BLaER1 treated with 17β-estradiol and CSF1 and Interleukin-3, amounts not matched to agents 10 nM and 100 nM (cell line): ENCODE data around the gene LRRC45.

Source experiments
- H3K27ac ChIP-seq, 11 experiments: shearing (Covaris generic); formaldehyde crosslinking; 2 replicates each; pipeline ENCODE4 v1.8.1; 2022
- H3K27me3 ChIP-seq, 11 experiments: shearing (Covaris generic); formaldehyde crosslinking; 2 replicates each; pipeline ENCODE4 v1.8.1; 2022
- H3K36me3 ChIP-seq, 11 experiments: shearing (Covaris generic); formaldehyde crosslinking; 2 replicates each; pipeline ENCODE4 v1.8.1; 2022
- H3K4me1 ChIP-seq, 10 experiments: shearing (Covaris generic); formaldehyde crosslinking; 2 replicates each; pipeline ENCODE4 v1.8.1; 2022
- H3K4me2 ChIP-seq, 11 experiments: shearing (Covaris generic); formaldehyde crosslinking; 2 replicates each; pipeline ENCODE4 v1.8.1; 2022
- H3K4me3 ChIP-seq, 10 experiments: shearing (Covaris generic); formaldehyde crosslinking; 2 replicates each; pipeline ENCODE4 v1.8.1; 2022
- H3K9ac ChIP-seq, 11 experiments: shearing (Covaris generic); formaldehyde crosslinking; 2 replicates each; pipeline ENCODE4 v1.8.1; 2022
- H3K9me3 ChIP-seq, 11 experiments: shearing (Covaris generic); formaldehyde crosslinking; replicated peaks in 1 of 11; 2 replicates each; pipeline ENCODE4 v1.8.1; 2022
- H4K20me1 ChIP-seq, 11 experiments: shearing (Covaris generic); formaldehyde crosslinking; 2 replicates each; pipeline ENCODE4 v1.8.1; 2022
- Cebpa-rat ChIP-seq, 11 experiments: shearing (Covaris generic); IDR thresholded peaks; 2 replicates each; pipeline ENCODE4 v1.8.1; 2022

LRRC45 gene

GRCh38 chr17:82041144-82041814, 18.2 kb downstream of the LRRC45 start:
- Histone ChIP-seq H3K4me3 (no peak overlapping the region), H3K27me3 (no peaks in the 10 kb centered on the region), H3K27ac (no peak overlapping the region), H3K9ac (no peak overlapping the region), H3K4me2 (peak overlapping the region in 3 of 11 experiments; percentile 13 to 29 (median 20); a peak in 4 of 22 replicates), H3K9me3 (no peaks in the 10 kb centered on the region), H3K36me3 (peaks cover 0 to 2% (median 0%) of the 10 kb centered on the region in 11 experiments; a peak in 1 of 22 replicates), H4K20me1 (peaks cover 0 to 8% (median 6%) of the 10 kb centered on the region in 11 experiments; a peak in 12 of 22 replicates), H3K4me1 (peaks cover 11 to 33% (median 14%) of the 10 kb centered on the region in 10 experiments)
- no peak for TF ChIP-seq Cebpa-rat (IDR thresholded peaks at IDR 0.05)

DNA sequence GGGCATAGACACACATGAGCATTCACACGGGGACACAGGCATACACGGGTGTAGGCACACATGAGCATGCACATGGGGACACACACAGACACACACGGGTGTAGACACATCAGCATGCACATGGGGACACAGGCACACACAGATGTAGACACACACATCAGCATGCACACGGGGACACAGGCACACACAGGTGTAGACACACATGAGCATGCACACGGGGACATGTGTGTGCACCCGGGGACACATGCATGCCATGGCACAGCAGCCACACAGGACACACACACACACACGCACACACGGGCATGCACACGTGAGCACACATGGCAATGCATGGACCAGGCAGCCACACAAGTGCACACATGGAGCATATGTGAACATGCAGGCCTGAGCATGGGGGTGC, 19.5 kb downstream of the LRRC45 start:
- Histone ChIP-seq H3K9ac (no peak overlapping the region), H3K27ac (no peak overlapping the region), H3K4me2 (no peak overlapping the region), H3K4me3 (no peak overlapping the region), H3K27me3 (no peaks in the 10 kb centered on the region), H4K20me1 (peaks cover 0 to 3% (median 0%) of the 10 kb centered on the region in 11 experiments; a peak in 1 of 22 replicates), H3K9me3 (no peaks in the 10 kb centered on the region), H3K4me1 (peaks cover 4 to 26% (median 6%) of the 10 kb centered on the region in 10 experiments; a peak in 18 of 20 replicates), H3K36me3 (peaks cover 0 to 15% (median 11%) of the 10 kb centered on the region in 11 experiments; a peak in 13 of 22 replicates)
- TF ChIP-seq Cebpa-rat (IDR thresholded peaks at IDR 0.05), result no peak

- no peak for TF ChIP-seq Cebpa-rat (IDR thresholded peaks at IDR 0.05)
- Histone ChIP-seq H4K20me1 (peaks cover 0 to 3% (median 0%) of the 10 kb centered on the region in 11 experiments; a peak in 1 of 22 replicates), H3K4me1 (peaks cover 0 to 20% (median 0%) of the 10 kb centered on the region in 10 experiments; a peak in 8 of 20 replicates), H3K27ac (no peak overlapping the region), H3K9ac (no peak overlapping the region), H3K4me2 (no peak overlapping the region), H3K36me3 (peaks cover 5 to 23% (median 18%) of the 10 kb centered on the region in 11 experiments; a peak in 16 of 22 replicates), H3K27me3 (no peaks in the 10 kb centered on the region), H3K4me3 (no peak overlapping the region), H3K9me3 (no peaks in the 10 kb centered on the region)
Measured at GRCh38 chr17:82043507-82043906, 20.4 kb downstream of the LRRC45 start.

DNA sequence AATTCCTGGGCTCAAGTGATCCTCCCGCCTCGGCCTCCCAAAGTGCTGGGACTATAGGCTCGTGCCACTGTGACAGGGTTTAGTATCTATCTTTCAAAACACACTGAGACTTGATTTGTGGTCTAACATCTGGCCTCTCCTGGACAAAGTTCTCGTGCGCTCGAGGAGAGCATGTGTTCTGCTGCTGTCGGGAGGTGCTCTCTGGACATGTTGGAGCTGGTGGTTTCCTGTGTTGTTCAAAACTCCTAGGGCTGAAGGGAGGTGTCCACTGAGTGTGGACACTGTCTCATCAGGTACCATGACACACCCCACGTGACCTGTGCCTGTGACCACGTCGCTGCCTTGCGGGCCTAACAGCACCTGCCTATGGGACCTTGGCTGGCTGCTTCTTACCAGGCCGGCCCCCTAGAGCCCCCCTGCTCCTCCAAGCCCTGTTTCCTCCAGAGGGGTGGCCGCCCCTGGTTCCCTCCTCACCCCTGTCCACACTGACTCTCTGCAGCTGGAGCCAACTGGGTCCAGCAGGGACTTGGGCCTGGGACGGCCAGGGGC, 22.9 kb downstream of the LRRC45 start:
- H3K9ac ChIP-seq, result peak overlapping the region in 1 of 11 experiments; percentile 19; a peak in 1 of 22 replicates
- H3K4me1 ChIP-seq, result peaks cover 9 to 25% (median 12%) of the 10 kb centered on the region in 10 experiments
- no peak overlapping the region for H3K4me3 ChIP-seq
- no peak overlapping the region for H3K27ac ChIP-seq
- H3K27me3 ChIP-seq, result no peaks in the 10 kb centered on the region
- H3K36me3 ChIP-seq, result peaks cover 5 to 42% (median 31%) of the 10 kb centered on the region in 11 experiments; a peak in 16 of 22 replicates
- no peak for TF ChIP-seq Cebpa-rat (IDR thresholded peaks at IDR 0.05)
- H4K20me1 ChIP-seq, result peaks cover 0 to 9% (median 0%) of the 10 kb centered on the region in 11 experiments; a peak in 2 of 22 replicates
- no peak overlapping the region for H3K4me2 ChIP-seq
- no peaks in the 10 kb centered on the region for H3K9me3 ChIP-seq

DNA sequence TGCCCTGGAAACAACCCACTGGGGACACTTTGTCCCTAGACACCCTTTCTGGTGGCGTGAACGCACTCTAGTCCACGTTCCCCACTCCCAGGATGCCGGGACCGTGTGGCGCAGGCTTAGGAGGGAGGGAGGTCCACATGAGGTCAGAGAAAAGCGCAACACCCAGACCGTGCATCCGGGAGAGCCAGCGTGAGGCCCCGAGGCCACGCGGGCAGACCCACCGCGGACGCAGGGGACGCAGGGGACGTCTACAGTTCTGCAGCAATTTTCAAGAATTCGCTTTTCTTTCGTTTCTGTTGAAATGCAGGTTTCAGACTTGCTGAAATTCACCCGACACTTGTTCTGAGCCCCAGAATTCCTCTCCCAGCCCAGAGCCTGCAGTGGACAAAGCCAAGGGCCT, 23.8 kb downstream of the LRRC45 start:
- no peaks in the 10 kb centered on the region for H3K9me3 ChIP-seq
- no peak overlapping the region for H3K4me3 ChIP-seq
- H3K4me2 ChIP-seq, result no peak overlapping the region
- no peak overlapping the region for H3K27ac ChIP-seq
- TF ChIP-seq Cebpa-rat (IDR thresholded peaks at IDR 0.05), result no peak
- peaks cover 5 to 42% (median 31%) of the 10 kb centered on the region in 11 experiments; a peak in 16 of 22 replicates for H3K36me3 ChIP-seq
- no peak overlapping the region for H3K9ac ChIP-seq
- peaks cover 0 to 11% (median 0%) of the 10 kb centered on the region in 11 experiments; a peak in 8 of 22 replicates for H4K20me1 ChIP-seq
- H3K4me1 ChIP-seq, result peaks cover 11 to 18% (median 14%) of the 10 kb centered on the region in 10 experiments
- H3K27me3 ChIP-seq, result no peaks in the 10 kb centered on the region

DNA sequence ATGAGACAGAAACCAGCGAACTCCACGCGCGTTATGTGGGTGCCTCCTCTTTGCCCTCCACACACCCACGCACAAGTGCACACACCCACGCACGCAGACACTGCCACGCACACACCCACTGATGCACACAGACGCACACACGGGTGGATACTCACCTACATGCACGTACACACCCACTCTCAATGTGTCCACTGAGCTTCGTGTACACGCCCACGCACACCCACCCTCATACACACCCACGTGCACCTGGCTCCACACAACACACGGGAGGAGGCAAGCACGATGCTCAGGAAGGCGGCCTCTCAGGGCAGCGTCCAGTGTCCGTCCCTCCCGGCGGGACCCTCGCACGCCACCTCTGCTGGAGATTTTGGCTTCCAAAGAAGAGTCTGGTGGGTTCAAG, 24.3 kb downstream of the LRRC45 start:
- Histone ChIP-seq H3K36me3 (peaks cover 5 to 42% (median 31%) of the 10 kb centered on the region in 11 experiments; a peak in 16 of 22 replicates), H3K4me2 (no peak overlapping the region), H3K4me1 (peaks cover 12 to 18% (median 14%) of the 10 kb centered on the region in 10 experiments), H4K20me1 (peaks cover 0 to 16% (median 5%) of the 10 kb centered on the region in 11 experiments; a peak in 19 of 22 replicates), H3K9me3 (no peaks in the 10 kb centered on the region), H3K27me3 (no peaks in the 10 kb centered on the region), H3K4me3 (no peak overlapping the region), H3K27ac (no peak overlapping the region), H3K9ac (no peak overlapping the region)
- no peak for TF ChIP-seq Cebpa-rat (IDR thresholded peaks at IDR 0.05)

- peaks cover 5 to 42% (median 32%) of the 10 kb centered on the region in 11 experiments; a peak in 17 of 22 replicates for H3K36me3 ChIP-seq
- H3K27ac ChIP-seq, result no peak overlapping the region
- no peak overlapping the region; a peak in 1 of 22 replicates for H3K9ac ChIP-seq
- H3K9me3 ChIP-seq, result no peaks in the 10 kb centered on the region
- H3K27me3 ChIP-seq, result no peaks in the 10 kb centered on the region
- peaks cover 0 to 22% (median 11%) of the 10 kb centered on the region in 11 experiments; a peak in 19 of 22 replicates for H4K20me1 ChIP-seq
- H3K4me2 ChIP-seq, result no peak overlapping the region
- H3K4me1 ChIP-seq, result peaks cover 18 to 25% (median 21%) of the 10 kb centered on the region in 10 experiments
- no peak overlapping the region for H3K4me3 ChIP-seq
- TF ChIP-seq Cebpa-rat (IDR thresholded peaks at IDR 0.05), result no peak
Measured at GRCh38 chr17:82047914-82048570, 24.9 kb downstream of the LRRC45 start.

- Histone ChIP-seq H3K9ac (no peak overlapping the region; a peak in 1 of 22 replicates), H3K9me3 (no peaks in the 10 kb centered on the region), H3K4me1 (peaks cover 23 to 30% (median 26%) of the 10 kb centered on the region in 10 experiments), H3K4me2 (no peak overlapping the region), H4K20me1 (peaks cover 0 to 28% (median 17%) of the 10 kb centered on the region in 11 experiments; a peak in 19 of 22 replicates), H3K27ac (no peak overlapping the region), H3K4me3 (no peak overlapping the region), H3K27me3 (no peaks in the 10 kb centered on the region), H3K36me3 (peaks cover 9 to 47% (median 36%) of the 10 kb centered on the region in 11 experiments; a peak in 21 of 22 replicates)
- TF ChIP-seq Cebpa-rat (IDR thresholded peaks at IDR 0.05), result no peak
Measured at GRCh38 chr17:82048571-82048971, 25.5 kb downstream of the LRRC45 start.
